Activated CD4-positive, CD25-positive, alpha-beta regulatory T cell (primary cell): ENCODE data around the gene PLA2G15.

Experiments used
- DNase-seq, 4 experiments: peaks; one replicate each; lab custom pipeline; 2025; lab: John Stamatoyannopoulos, UW

The PLA2G15 gene

DNA sequence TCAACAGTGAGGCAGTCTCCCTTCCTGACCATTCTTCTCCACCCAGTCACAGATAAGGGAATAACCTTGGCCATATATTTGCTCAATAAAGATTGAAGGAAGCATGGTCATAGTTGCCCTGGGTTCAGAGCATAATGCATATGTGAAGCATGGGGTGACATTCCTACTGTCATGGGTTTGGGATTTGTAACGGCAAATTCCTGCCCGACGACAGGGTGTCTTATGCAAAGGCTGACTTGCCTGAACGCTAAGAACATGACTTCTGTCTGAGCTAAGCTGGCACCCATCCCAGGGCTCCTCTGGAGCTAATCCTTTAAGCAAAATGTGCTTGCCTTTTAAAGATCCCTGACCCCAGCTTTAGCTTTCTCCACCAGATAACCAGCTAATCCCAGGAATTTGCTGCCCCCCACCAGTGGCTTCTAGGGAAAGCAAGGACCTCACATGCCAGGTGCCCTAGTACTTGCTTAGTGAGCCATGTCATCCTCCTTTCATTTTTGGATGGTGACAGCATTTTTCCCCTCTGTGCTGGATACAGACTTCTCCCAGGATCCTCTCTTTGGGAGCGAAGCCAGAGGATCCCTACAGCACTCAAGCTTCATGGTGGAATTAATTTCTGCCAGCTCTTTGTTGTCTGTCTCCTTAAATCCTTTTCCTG lies 53.9 kb downstream of the PLA2G15 start:
- DNase-seq, result no peak

DNA sequence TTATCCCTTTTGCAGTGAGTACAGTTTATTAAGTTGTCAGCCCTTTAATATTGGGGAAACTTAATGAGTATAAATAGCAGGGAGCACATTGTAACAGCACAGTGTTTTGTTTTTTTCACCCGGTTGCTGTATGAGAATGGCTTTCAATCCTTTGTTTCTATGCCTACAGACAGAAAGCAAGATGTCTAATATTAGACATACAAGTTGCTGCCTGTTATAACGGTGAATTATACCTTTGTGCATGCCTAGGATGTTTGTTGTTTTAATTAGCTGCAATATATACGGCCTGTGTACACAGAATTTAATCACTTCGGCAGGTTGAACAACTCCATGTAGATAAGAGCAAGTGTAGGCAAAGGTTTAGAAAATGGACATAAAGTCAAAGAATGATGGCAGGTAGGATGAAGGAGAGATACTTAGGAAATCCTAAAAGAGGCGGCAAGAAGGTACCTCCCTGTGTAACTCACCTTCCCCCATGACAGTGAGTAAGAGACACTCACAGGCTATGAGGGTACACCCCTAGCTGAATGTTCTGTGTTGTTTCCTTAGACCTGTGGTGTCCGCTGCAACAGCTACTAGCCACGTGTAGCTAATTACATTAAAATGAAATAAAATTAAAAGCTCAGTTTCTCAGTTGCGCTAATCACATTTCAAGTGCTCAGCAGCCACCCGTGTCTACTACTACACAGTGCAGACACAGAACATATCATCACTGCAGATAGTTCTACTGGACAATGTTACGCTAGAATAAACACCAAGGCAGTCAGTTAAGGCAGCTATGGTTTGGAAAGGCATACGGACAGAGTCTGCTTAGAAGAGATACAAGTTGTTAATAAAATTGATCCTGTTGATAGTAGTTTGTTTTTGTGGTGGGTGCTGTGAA lies 54.6 kb downstream of the PLA2G15 start:
- no peak for DNase-seq

DNA sequence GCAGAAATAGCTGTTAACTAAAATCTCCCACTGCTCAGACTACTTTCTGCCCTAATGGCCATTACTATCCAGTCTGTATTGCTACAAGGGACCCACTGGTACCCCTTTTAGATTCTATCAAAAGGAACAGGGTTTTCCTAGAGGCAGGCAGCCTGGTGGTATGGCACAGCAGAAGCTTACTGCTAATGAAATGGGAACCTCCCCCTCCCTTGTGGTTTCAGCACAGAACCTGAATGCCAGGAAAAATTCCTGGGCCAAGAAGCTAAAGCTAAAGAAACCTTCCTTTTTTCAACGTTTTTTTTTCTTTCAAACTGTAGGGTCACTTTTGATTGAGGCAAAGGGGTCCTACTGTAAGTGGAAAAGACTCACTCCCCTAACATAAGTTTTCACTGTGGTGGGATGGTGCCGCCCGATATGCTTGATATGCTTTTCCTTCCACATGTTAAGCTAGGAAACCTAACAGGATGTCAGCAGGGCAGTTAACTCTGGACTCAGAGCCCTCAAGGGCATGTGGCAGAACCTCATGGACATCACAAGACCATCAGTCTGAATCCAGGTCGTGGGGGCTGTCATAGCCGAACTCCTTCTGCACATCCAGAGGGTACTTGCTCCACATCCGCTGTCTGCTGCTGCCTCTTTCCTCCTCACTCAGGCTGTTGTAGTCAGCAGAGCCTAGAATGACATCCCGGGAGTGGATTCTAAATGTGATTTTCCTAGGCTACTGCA lies 55.7 kb downstream of the PLA2G15 start:
- no peak for DNase-seq

DNA sequence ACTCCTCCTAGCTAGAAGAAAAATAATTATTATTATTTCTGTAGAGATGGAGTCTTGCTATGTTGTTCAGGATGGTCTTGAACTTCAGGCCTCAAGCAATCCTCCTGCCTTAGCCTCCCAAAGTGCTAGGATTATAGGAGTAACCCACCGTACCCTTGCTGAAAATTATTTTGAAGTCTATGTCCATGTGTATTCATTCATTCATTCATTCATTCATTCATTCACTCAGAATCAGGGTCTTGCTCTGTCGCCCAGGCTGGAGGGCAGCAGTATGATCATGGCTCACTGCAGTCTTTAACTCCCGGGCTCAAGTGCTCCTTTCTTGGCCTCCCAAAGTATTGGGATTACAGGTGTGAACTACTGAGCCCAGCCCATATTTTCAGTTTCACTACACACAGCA lies 61.5 kb downstream of the PLA2G15 start:
- DNase-seq, result no peak

DNA sequence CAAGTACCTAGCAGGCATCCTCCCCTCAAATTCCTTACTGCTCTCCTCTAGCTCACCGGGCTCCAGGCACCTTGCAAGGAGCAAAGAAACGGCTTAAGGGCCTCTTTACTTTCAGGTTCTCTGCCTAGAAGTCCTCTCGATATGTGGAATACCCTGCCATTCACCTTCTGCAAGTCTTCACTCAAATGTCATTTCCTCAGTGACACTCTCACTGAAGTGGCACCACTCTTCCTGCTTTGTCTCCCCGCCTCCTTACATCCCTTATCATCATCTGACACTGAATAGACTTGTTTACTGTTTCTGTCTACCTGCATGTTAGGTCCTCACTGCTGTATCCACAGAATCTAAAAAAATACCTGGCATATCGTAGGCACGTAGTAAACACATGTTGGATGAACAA lies 64.6 kb downstream of the PLA2G15 start:
- DNase-seq, result no peak

DNA sequence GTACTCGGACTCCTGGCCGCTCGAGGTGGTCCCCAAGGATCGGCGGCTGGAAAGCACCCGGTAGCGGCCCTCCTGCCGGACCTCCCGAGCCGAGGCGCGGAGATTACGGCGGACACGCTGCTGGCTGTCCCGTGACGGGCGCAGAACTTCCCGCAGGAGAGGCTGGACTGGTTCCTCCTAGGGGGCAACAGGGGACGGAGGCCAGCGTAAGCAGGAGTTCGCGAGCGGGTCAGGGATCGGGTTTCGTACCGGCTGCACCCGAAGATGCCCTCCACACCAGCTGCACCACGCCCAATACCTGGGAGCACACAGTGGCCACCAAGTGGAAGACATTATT lies 65.2 kb downstream of the PLA2G15 start:
- DNase-seq, result no peak
